Neural progenitor cell (in vitro differentiated cells): ENCODE data around the gene COL7A1.

Experiments used
- EZH2 ChIP-seq: fragments of 200-600 bp; sonication (generic); IDR thresholded peaks from 2 replicates; pipeline ENCODE4 v1.6.1; 2017; ENCODE audit warnings: antibody characterized with exemption, mild to moderate bottlenecking, moderate library complexity
- EZH2phosphoT487 ChIP-seq: fragments of 200-600 bp; sonication (generic); IDR thresholded peaks from 2 replicates; pipeline ENCODE4 v1.6.1; 2017; ENCODE audit warnings: antibody characterized with exemption
- TF ChIP-seq, protein P1 (sequence below): fragments of 200-600 bp; sonication (generic); IDR thresholded peaks from 2 replicates; pipeline ENCODE4 v1.5.1; 2017; ENCODE audit warnings: antibody characterized with exemption, mild to moderate bottlenecking

DNA sequence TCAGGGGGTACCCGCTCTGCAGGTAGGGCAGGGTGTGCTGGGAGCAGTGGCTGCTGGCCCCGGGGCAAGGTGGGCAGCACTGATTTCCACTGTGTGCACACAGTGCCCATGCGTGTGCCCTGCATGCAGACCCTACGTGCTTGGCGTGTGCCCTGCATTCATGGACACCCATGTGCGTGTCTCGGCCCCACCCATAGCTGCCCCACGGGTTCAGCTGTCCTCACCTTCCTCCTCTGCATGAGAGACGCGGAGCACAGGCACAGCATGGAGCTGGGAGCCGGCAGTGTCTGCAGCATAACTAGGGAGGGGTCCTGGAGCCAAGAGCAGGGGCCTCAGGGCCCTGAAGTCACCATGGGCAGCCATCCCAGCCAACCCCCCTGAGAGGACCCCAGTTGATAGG lies 29.9 kb downstream of the COL7A1 start:
- TF ChIP-seq, protein P1, sequence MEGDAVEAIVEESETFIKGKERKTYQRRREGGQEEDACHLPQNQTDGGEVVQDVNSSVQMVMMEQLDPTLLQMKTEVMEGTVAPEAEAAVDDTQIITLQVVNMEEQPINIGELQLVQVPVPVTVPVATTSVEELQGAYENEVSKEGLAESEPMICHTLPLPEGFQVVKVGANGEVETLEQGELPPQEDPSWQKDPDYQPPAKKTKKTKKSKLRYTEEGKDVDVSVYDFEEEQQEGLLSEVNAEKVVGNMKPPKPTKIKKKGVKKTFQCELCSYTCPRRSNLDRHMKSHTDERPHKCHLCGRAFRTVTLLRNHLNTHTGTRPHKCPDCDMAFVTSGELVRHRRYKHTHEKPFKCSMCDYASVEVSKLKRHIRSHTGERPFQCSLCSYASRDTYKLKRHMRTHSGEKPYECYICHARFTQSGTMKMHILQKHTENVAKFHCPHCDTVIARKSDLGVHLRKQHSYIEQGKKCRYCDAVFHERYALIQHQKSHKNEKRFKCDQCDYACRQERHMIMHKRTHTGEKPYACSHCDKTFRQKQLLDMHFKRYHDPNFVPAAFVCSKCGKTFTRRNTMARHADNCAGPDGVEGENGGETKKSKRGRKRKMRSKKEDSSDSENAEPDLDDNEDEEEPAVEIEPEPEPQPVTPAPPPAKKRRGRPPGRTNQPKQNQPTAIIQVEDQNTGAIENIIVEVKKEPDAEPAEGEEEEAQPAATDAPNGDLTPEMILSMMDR = no peak
- TF ChIP-seq EZH2phosphoT487 (no peak), EZH2 (no peak)
